ENCODE data around the gene RNF181. TPM values are rescaled to one million over a fixed set of nuclear protein-coding genes. Genes with fewer than 3 reads are reported as not detected.
"Not testable (repeated sequence)": the region's sequence is repeated elsewhere in the genome, so short reads cannot be mapped to it uniquely, and the experiment has no call there.

RNF181 gene
- total RNA-seq, 1 donor from 2014 or later, result 231 TPM

GRCh38 chr2:85577063-85577385 is 18.5 kb upstream of the RNF181 start:
- DNase-seq (ENCODE audit: extremely low read depth, low read depth, low spot score), result no peak

- DNase-seq (ENCODE audit: extremely low read depth, low read depth, low spot score), result no peak
These were observed 17.9 kb upstream of the RNF181 start, which contains the start of gene VAMP8 for GRCh38 chr2:85577386-85578242. TSS of gene VAMP8 (plus strand) at chr2:85577586. CDS start at chr2:85577647, 61 bp downstream.

- no peak for DNase-seq (ENCODE audit: extremely low read depth, low read depth, low spot score)
These were observed 17.0 kb upstream of the RNF181 start for GRCh38 chr2:85578243-85579180.

- no peak for DNase-seq (ENCODE audit: extremely low read depth, low read depth, low spot score)
These were observed 16.1 kb upstream of the RNF181 start for GRCh38 chr2:85579266-85579935.

GRCh38 chr2:85580206-85580605 is 15.3 kb upstream of the RNF181 start:
- no peak for DNase-seq (ENCODE audit: extremely low read depth, low read depth, low spot score)

- no peak for DNase-seq (ENCODE audit: extremely low read depth, low read depth, low spot score)
These were observed 13.1 kb upstream of the RNF181 start for GRCh38 chr2:85582492-85582891.

- DNase-seq (ENCODE audit: extremely low read depth, low read depth, low spot score), result no peak
These were observed 11.7 kb upstream of the RNF181 start for GRCh38 chr2:85583667-85584353.

- no peak for DNase-seq (ENCODE audit: extremely low read depth, low read depth, low spot score)
These were observed 11.1 kb upstream of the RNF181 start, which contains the start of gene VAMP5 for GRCh38 chr2:85584354-85584856. TSS of gene VAMP5 (plus strand) at chr2:85584431. CDS start at chr2:85584491, 60 bp downstream.

GRCh38 chr2:85584857-85585780 is 10.4 kb upstream of the RNF181 start:
- DNase-seq (ENCODE audit: extremely low read depth, low read depth, low spot score), result peak; percentile 70

GRCh38 chr2:85585781-85586105 is 9.8 kb upstream of the RNF181 start:
- no peak for DNase-seq (ENCODE audit: extremely low read depth, low read depth, low spot score)

GRCh38 chr2:85588236-85588635 is 7.3 kb upstream of the RNF181 start:
- no peak for DNase-seq (ENCODE audit: extremely low read depth, low read depth, low spot score)

GRCh38 chr2:85588645-85589044 is 6.9 kb upstream of the RNF181 start:
- DNase-seq (ENCODE audit: extremely low read depth, low read depth, low spot score), result no peak

GRCh38 chr2:85589181-85589580 is 6.4 kb upstream of the RNF181 start:
- DNase-seq (ENCODE audit: extremely low read depth, low read depth, low spot score), result no peak

- DNase-seq (ENCODE audit: extremely low read depth, low read depth, low spot score), result no peak
These were observed 5.4 kb upstream of the RNF181 start for GRCh38 chr2:85589982-85590791.

- no peak for DNase-seq (ENCODE audit: extremely low read depth, low read depth, low spot score)
These were observed 4.6 kb upstream of the RNF181 start for GRCh38 chr2:85590950-85591349.

GRCh38 chr2:85591563-85591962 is 4.0 kb upstream of the RNF181 start:
- DNase-seq (ENCODE audit: extremely low read depth, low read depth, low spot score), result no peak

- not testable (repeated sequence) for DNase-seq (ENCODE audit: extremely low read depth, low read depth, low spot score)
These were observed 3.2 kb upstream of the RNF181 start for GRCh38 chr2:85592299-85592698.

- DNase-seq (ENCODE audit: extremely low read depth, low read depth, low spot score), result no peak
These were observed 2.5 kb upstream of the RNF181 start for GRCh38 chr2:85593023-85593422.

Data from glomerular endothelial cell (primary cell).